Nephron progenitor cell (in vitro differentiated cells): ENCODE results near the gene PDK3.

ENCODE experiments used
- DNase-seq: peaks from one replicate; pipeline ENCODE4 v3.0.0; 2021
- H3K27ac Mint-ChIP-seq: 2 replicates; pipeline ENCODE4 v1.8.0; 2021; ENCODE audit warnings: mild to moderate bottlenecking, moderate library complexity, mixed read lengths
- H3K27me3 Mint-ChIP-seq: 2 replicates; pipeline ENCODE4 v1.8.0; 2021; ENCODE audit warnings: mild to moderate bottlenecking, low read depth, mixed read lengths; ENCODE audit not compliant: poor library complexity
- H3K36me3 Mint-ChIP-seq: 2 replicates; pipeline ENCODE4 v1.8.0; 2021; ENCODE audit warnings: low read depth, mixed read lengths
- H3K4me1 Mint-ChIP-seq: 2 replicates; pipeline ENCODE4 v1.8.0; 2021; ENCODE audit warnings: mixed read lengths
- H3K4me3 Mint-ChIP-seq: 2 replicates; pipeline ENCODE4 v1.8.0; 2021; ENCODE audit warnings: mild to moderate bottlenecking, moderate library complexity, mixed read lengths
- H3K9me3 Mint-ChIP-seq: 2 replicates; pipeline ENCODE4 v1.8.0; 2021; ENCODE audit warnings: mild to moderate bottlenecking, moderate library complexity, mixed read lengths
- TF ChIP-seq, protein P1 (sequence below): fragments of 200-600 bp; sonication (generic); IDR thresholded peaks from 2 replicates; pipeline ENCODE4 v1.5.0; 2021; ENCODE audit warnings: antibody characterized with exemption

Gene PDK3

GRCh38 chrX:24483596-24483995, 18.5 kb downstream of the PDK3 start:
- Mint-ChIP-seq H3K27ac (no peak overlapping the region), H3K27me3 (no peaks in the 10 kb centered on the region), H3K36me3 (peaks cover 81% of the 10 kb centered on the region), H3K4me3 (no peak overlapping the region), H3K9me3 (peaks cover 44% of the 10 kb centered on the region), H3K4me1 (peaks cover 10% of the 10 kb centered on the region)
- DNase-seq: no peak
- TF ChIP-seq, protein P1, sequence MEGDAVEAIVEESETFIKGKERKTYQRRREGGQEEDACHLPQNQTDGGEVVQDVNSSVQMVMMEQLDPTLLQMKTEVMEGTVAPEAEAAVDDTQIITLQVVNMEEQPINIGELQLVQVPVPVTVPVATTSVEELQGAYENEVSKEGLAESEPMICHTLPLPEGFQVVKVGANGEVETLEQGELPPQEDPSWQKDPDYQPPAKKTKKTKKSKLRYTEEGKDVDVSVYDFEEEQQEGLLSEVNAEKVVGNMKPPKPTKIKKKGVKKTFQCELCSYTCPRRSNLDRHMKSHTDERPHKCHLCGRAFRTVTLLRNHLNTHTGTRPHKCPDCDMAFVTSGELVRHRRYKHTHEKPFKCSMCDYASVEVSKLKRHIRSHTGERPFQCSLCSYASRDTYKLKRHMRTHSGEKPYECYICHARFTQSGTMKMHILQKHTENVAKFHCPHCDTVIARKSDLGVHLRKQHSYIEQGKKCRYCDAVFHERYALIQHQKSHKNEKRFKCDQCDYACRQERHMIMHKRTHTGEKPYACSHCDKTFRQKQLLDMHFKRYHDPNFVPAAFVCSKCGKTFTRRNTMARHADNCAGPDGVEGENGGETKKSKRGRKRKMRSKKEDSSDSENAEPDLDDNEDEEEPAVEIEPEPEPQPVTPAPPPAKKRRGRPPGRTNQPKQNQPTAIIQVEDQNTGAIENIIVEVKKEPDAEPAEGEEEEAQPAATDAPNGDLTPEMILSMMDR: no peak

- peaks cover 34% of the 10 kb centered on the region for H3K9me3 Mint-ChIP-seq
- peaks cover 5% of the 10 kb centered on the region for H3K4me1 Mint-ChIP-seq
- peaks cover 74% of the 10 kb centered on the region for H3K36me3 Mint-ChIP-seq
- no peak for DNase-seq
- H3K4me3 Mint-ChIP-seq: no peak overlapping the region
- TF ChIP-seq, protein P1: no peak
- H3K27ac Mint-ChIP-seq: no peak overlapping the region
- H3K27me3 Mint-ChIP-seq: no peaks in the 10 kb centered on the region
Measured at GRCh38 chrX:24485323-24485722, 20.2 kb downstream of the PDK3 start.

- H3K36me3 Mint-ChIP-seq: peaks cover 75% of the 10 kb centered on the region
- H3K27ac Mint-ChIP-seq: no peak overlapping the region
- TF ChIP-seq, protein P1: no peak
- peaks cover 7% of the 10 kb centered on the region for H3K4me1 Mint-ChIP-seq
- peaks cover 29% of the 10 kb centered on the region for H3K9me3 Mint-ChIP-seq
- no peak overlapping the region for H3K4me3 Mint-ChIP-seq
- H3K27me3 Mint-ChIP-seq: no peaks in the 10 kb centered on the region
- DNase-seq: no peak
Measured at GRCh38 chrX:24485976-24486680, 21.0 kb downstream of the PDK3 start.

GRCh38 chrX:24487571-24487970, 22.5 kb downstream of the PDK3 start:
- Mint-ChIP-seq H3K27ac (no peak overlapping the region), H3K36me3 (peaks cover 68% of the 10 kb centered on the region), H3K4me3 (no peak overlapping the region), H3K9me3 (peaks cover 24% of the 10 kb centered on the region), H3K27me3 (no peaks in the 10 kb centered on the region), H3K4me1 (peaks cover 10% of the 10 kb centered on the region)
- no peak for DNase-seq
- TF ChIP-seq, protein P1: no peak

DNA sequence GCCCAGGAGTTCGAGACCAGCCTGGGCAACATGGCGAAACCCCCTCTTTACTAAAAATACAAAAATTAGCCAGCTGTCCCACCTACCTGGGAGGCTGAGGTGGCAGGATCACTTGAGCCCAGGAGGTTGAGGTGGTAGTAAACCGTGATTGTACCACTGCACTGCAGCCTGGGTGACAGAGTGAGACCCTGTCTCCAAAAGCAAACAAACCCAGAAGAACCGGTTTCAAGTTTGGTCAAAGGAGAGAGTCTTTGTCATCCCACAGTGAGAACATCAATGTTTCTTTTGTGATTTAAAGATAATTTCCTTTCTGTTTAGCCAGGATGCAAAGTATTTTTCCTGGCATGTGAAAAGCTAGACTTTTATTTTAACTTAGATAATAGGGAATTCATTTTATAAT, 26.7 kb downstream of the PDK3 start:
- no peaks in the 10 kb centered on the region for H3K27me3 Mint-ChIP-seq
- TF ChIP-seq, protein P1: no peak
- H3K4me3 Mint-ChIP-seq: no peak overlapping the region
- DNase-seq: no peak
- H3K27ac Mint-ChIP-seq: no peak overlapping the region
- peaks cover 9% of the 10 kb centered on the region for H3K9me3 Mint-ChIP-seq
- H3K36me3 Mint-ChIP-seq: peaks cover 66% of the 10 kb centered on the region
- peaks cover 31% of the 10 kb centered on the region for H3K4me1 Mint-ChIP-seq
